HEK293 (cell line): ENCODE data around the gene RPS6KC1.
A peak's percentile ranks its signal among the peaks of the same experiment; 100 is the strongest.

Experiments
- GFI1B ChIP-seq: fragments of 450-650 bp; formaldehyde crosslinking; IDR thresholded peaks from 2 replicates; pipeline ENCODE4 v1.5.1; 2016; ENCODE audit warnings: missing biosample characterization, missing genetic modification characterization
- REST ChIP-seq: fragments of 450-650 bp; formaldehyde crosslinking; IDR thresholded peaks from 2 replicates; pipeline ENCODE4 v1.5.1; 2016; ENCODE audit warnings: missing biosample characterization, missing genetic modification characterization
- ZBTB8A ChIP-seq: fragments of 450-650 bp; formaldehyde crosslinking; IDR thresholded peaks from 2 replicates; pipeline ENCODE4 v1.5.1; 2016; ENCODE audit warnings: missing biosample characterization, missing genetic modification characterization
- ZFP37 ChIP-seq: fragments of 450-650 bp; formaldehyde crosslinking; IDR thresholded peaks from 2 replicates; pipeline ENCODE4 v1.5.1; 2016; ENCODE audit warnings: missing biosample characterization, missing genetic modification characterization
- ZNF140 ChIP-seq: fragments of 450-650 bp; formaldehyde crosslinking; IDR thresholded peaks from 2 replicates; pipeline ENCODE4 v1.5.1; 2016; ENCODE audit warnings: missing biosample characterization, missing genetic modification characterization
- ZNF202 ChIP-seq: fragments of 450-650 bp; formaldehyde crosslinking; IDR thresholded peaks from 2 replicates; pipeline ENCODE4 v1.5.1; 2016; ENCODE audit warnings: missing biosample characterization, missing genetic modification characterization, borderline replicate concordance
- ZNF223 ChIP-seq: fragments of 450-650 bp; formaldehyde crosslinking; IDR thresholded peaks from 2 replicates; pipeline ENCODE4 v1.5.1; 2016; ENCODE audit warnings: missing biosample characterization, missing genetic modification characterization
- ZNF266 ChIP-seq: fragments of 450-650 bp; formaldehyde crosslinking; IDR thresholded peaks from 2 replicates; pipeline ENCODE4 v1.5.1; 2016; ENCODE audit warnings: missing biosample characterization, missing genetic modification characterization, low read depth
- ZNF292 ChIP-seq: fragments of 450-650 bp; formaldehyde crosslinking; IDR thresholded peaks from 2 replicates; pipeline ENCODE4 v1.5.1; 2016; ENCODE audit warnings: low read depth, missing biosample characterization, missing genetic modification characterization, borderline replicate concordance
- ZNF354C ChIP-seq: fragments of 450-650 bp; formaldehyde crosslinking; IDR thresholded peaks from 2 replicates; pipeline ENCODE4 v1.5.1; 2016; ENCODE audit warnings: missing biosample characterization, missing genetic modification characterization, low read depth, borderline replicate concordance
- ZNF394 ChIP-seq: fragments of 450-650 bp; formaldehyde crosslinking; IDR thresholded peaks from 2 replicates; pipeline ENCODE4 v1.5.1; 2016; ENCODE audit warnings: missing biosample characterization, missing genetic modification characterization, mild to moderate bottlenecking, moderate library complexity, borderline replicate concordance
- ZNF404 ChIP-seq: fragments of 450-650 bp; formaldehyde crosslinking; IDR thresholded peaks from 2 replicates; pipeline ENCODE4 v1.5.1; 2017; ENCODE audit warnings: missing biosample characterization, missing genetic modification characterization
- ZNF426 ChIP-seq: fragments of 450-650 bp; formaldehyde crosslinking; IDR thresholded peaks from 2 replicates; pipeline ENCODE4 v1.5.1; 2017; ENCODE audit warnings: missing biosample characterization, missing genetic modification characterization, mild to moderate bottlenecking, inconsistent platforms, moderate library complexity
- ZNF433 ChIP-seq: fragments of 450-650 bp; formaldehyde crosslinking; IDR thresholded peaks from 2 replicates; pipeline ENCODE4 v1.5.1; 2016; ENCODE audit warnings: missing biosample characterization, missing genetic modification characterization, low read depth
- ZNF510 ChIP-seq: fragments of 450-650 bp; formaldehyde crosslinking; IDR thresholded peaks from 2 replicates; pipeline ENCODE4 v1.5.1; 2018; ENCODE audit warnings: mild to moderate bottlenecking, missing genetic modification characterization, missing biosample characterization; ENCODE audit not compliant: insufficient replicate concordance
- ZNF514 ChIP-seq: fragments of 450-650 bp; formaldehyde crosslinking; IDR thresholded peaks from 2 replicates; pipeline ENCODE4 v1.5.1; 2016; ENCODE audit warnings: missing biosample characterization, missing genetic modification characterization
- ZNF555 ChIP-seq: fragments of 450-650 bp; formaldehyde crosslinking; conservative IDR thresholded peaks from 2 replicates; pipeline ENCODE4 v1.5.1; 2017; ENCODE audit warnings: missing biosample characterization, mild to moderate bottlenecking, missing genetic modification characterization, inconsistent platforms
- ZNF560 ChIP-seq: fragments of 450-650 bp; formaldehyde crosslinking; IDR thresholded peaks from 2 replicates; pipeline ENCODE4 v1.5.1; 2017; ENCODE audit warnings: missing biosample characterization, missing genetic modification characterization, borderline replicate concordance
- ZNF623 ChIP-seq: fragments of 450-650 bp; formaldehyde crosslinking; IDR thresholded peaks from 2 replicates; pipeline ENCODE4 v1.5.1; 2016; ENCODE audit warnings: missing biosample characterization, missing genetic modification characterization
- ZNF639 ChIP-seq: fragments of 450-650 bp; formaldehyde crosslinking; IDR thresholded peaks from 2 replicates; pipeline ENCODE4 v1.5.1; 2016; ENCODE audit warnings: missing biosample characterization, missing genetic modification characterization
- ZNF654 ChIP-seq: fragments of 450-650 bp; formaldehyde crosslinking; IDR thresholded peaks from 2 replicates; pipeline ENCODE4 v1.5.1; 2016; ENCODE audit warnings: low read depth, missing biosample characterization, missing genetic modification characterization
- ZNF664 ChIP-seq: fragments of 450-650 bp; formaldehyde crosslinking; IDR thresholded peaks from 2 replicates; pipeline ENCODE4 v1.5.1; 2016; ENCODE audit warnings: missing biosample characterization, missing genetic modification characterization
- TF ChIP-seq, protein P1 (sequence below): fragments of 450-650 bp; formaldehyde crosslinking; conservative IDR thresholded peaks from 2 replicates; pipeline ENCODE4 v1.5.1; 2016; ENCODE audit warnings: low read depth, missing biosample characterization, missing genetic modification characterization

Gene RPS6KC1

DNA sequence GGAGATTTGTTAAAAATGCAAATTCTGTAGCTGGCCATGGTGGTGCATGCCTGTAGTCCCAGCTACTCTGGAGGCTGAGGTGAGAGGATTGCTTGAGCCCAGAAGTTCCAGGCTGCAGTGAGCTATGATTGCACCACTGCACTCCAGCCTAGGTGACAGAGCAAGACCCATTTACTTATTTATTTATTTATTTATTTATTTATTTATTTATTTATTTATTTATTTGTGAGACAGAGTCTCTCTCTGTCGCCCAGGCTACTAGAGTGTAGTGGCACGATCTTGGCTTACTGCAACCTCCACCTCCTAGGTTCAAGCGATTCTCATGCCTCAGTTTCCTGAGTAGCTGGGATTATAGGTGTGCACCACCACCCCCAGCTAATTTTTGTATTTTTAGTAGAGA lies 250.5 kb downstream of the RPS6KC1 start (continued):
- TF ChIP-seq, protein P1, sequence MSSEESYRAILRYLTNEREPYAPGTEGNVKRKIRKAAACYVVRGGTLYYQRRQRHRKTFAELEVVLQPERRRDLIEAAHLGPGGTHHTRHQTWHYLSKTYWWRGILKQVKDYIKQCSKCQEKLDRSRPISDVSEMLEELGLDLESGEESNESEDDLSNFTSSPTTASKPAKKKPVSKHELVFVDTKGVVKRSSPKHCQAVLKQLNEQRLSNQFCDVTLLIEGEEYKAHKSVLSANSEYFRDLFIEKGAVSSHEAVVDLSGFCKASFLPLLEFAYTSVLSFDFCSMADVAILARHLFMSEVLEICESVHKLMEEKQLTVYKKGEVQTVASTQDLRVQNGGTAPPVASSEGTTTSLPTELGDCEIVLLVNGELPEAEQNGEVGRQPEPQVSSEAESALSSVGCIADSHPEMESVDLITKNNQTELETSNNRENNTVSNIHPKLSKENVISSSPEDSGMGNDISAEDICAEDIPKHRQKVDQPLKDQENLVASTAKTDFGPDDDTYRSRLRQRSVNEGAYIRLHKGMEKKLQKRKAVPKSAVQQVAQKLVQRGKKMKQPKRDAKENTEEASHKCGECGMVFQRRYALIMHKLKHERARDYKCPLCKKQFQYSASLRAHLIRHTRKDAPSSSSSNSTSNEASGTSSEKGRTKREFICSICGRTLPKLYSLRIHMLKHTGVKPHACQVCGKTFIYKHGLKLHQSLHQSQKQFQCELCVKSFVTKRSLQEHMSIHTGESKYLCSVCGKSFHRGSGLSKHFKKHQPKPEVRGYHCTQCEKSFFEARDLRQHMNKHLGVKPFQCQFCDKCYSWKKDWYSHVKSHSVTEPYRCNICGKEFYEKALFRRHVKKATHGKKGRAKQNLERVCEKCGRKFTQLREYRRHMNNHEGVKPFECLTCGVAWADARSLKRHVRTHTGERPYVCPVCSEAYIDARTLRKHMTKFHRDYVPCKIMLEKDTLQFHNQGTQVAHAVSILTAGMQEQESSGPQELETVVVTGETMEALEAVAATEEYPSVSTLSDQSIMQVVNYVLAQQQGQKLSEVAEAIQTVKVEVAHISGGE (tag by site-specific recombination): peak; percentile 70
- TF ChIP-seq ZNF426 (tag by site-specific recombination): peak; percentile 70
- 0 out of 2 replicates have a peak, but pooled peaks have one; percentile 36 for TF ChIP-seq ZNF266
- TF ChIP-seq ZNF404 (tag by site-specific recombination): 0 out of 2 replicates have a peak, but pooled peaks have one; percentile 12
- TF ChIP-seq ZNF514: 0 out of 2 replicates have a peak, but pooled peaks have one; percentile 20
- TF ChIP-seq ZNF555 (tag by site-specific recombination): peak; percentile 70
- TF ChIP-seq GFI1B (tag by site-specific recombination): 0 out of 2 replicates have a peak, but pooled peaks have one; percentile 33
- TF ChIP-seq ZNF639 (tag by site-specific recombination): 0 out of 2 replicates have a peak, but pooled peaks have one; percentile 53
- peak; percentile 76; the same call in 1 of the 2 replicates for TF ChIP-seq ZNF292 (tag by site-specific recombination)
- TF ChIP-seq ZBTB8A (tag by site-specific recombination): peak; percentile 57; the same call in 1 of the 2 replicates
- TF ChIP-seq ZNF654 (tag by site-specific recombination): peak; percentile 32
- TF ChIP-seq ZNF394 (tag by site-specific recombination): peak; percentile 87; the same call in 1 of the 2 replicates
- TF ChIP-seq ZNF354C: 0 out of 2 replicates have a peak, but pooled peaks have one; percentile 27
- TF ChIP-seq ZNF510 (tag by site-specific recombination): peak; percentile 33
- TF ChIP-seq ZNF433: peak; percentile 65; the same call in 1 of the 2 replicates
- peak; percentile 67 for TF ChIP-seq ZNF623 (tag by site-specific recombination)
- TF ChIP-seq REST (tag by site-specific recombination): peak; percentile 50; the same call in 1 of the 2 replicates
- TF ChIP-seq ZFP37 (tag by site-specific recombination): 0 out of 2 replicates have a peak, but pooled peaks have one; percentile 47
- peak; percentile 67; the same call in 1 of the 2 replicates for TF ChIP-seq ZNF140 (tag by site-specific recombination)
- peak; percentile 82 for TF ChIP-seq ZNF560
- peak; percentile 53; the same call in 1 of the 2 replicates for TF ChIP-seq ZNF664
- TF ChIP-seq ZNF223 (tag by site-specific recombination): 0 out of 2 replicates have a peak, but pooled peaks have one; percentile 38
- peak; percentile 95 for TF ChIP-seq ZNF202 (tag by site-specific recombination)
